Thoracic aorta (tissue), 2 donors: ENCODE results near the gene CEP120. TPM values are rescaled to one million over a fixed set of nuclear protein-coding genes. Genes with fewer than 3 reads are reported as not detected.

ENCODE experiments used
- ATAC-seq: fragments of 150-250 bp; one replicate; pipeline ENCODE4 v1.8.0; 2017; ENCODE audit warnings: low read depth; ENCODE audit not compliant: insufficient number of reproducible peaks, low FRiP score
- DNase-seq: peaks from one replicate; pipeline ENCODE4 v3.0.0-alpha.2; 2020; ENCODE audit warnings: low spot score
- H3K27ac ChIP-seq, 2 donors: fragments of 200-600 bp; sonication (generic); 1 replicate in 1 of 2; 2 replicates in 1 of 2; pipeline ENCODE4 v1.5.1; 2016; ENCODE audit warnings: mild to moderate bottlenecking in 2 of 2, moderate library complexity in 2 of 2
- H3K27me3 ChIP-seq: fragments of 200-600 bp; sonication (generic); replicated peaks from 2 replicates; pipeline ENCODE4 v1.6.0; 2016; ENCODE audit warnings: mild to moderate bottlenecking; ENCODE audit not compliant: insufficient read depth
- H3K36me3 ChIP-seq: fragments of 200-600 bp; sonication (generic); one replicate; pipeline ENCODE4 v1.5.1; 2016
- H3K4me1 ChIP-seq, 2 donors: fragments of 200-600 bp; sonication (generic); 1 replicate in 1 of 2; 2 replicates in 1 of 2; pipeline versions ENCODE4 v1.5.1 to v1.6.0; 2016; ENCODE audit warnings: low read depth in 2 of 2, mild to moderate bottlenecking in 1 of 2; ENCODE audit not compliant: control insufficient read depth in 1 of 2
- H3K4me3 ChIP-seq: fragments of 200-600 bp; sonication (generic); 2 replicates; pipeline ENCODE4 v1.5.1; 2016; ENCODE audit warnings: mild to moderate bottlenecking
- H3K9me3 ChIP-seq: fragments of 200-600 bp; sonication (generic); 2 replicates; pipeline ENCODE4 v1.5.1; 2016
- CTCF ChIP-seq: fragments of 200-600 bp; sonication (generic); IDR thresholded peaks from one replicate; pipeline ENCODE4 v1.5.1; 2019; ENCODE audit warnings: antibody characterized with exemption
- total RNA-seq, 2 donors: library from RNA; depleted of rRNA; stranded (reverse); fragments of >200 nt; gene quantifications; one replicate each; pipeline versions ENCODE4 v1.1.0 to v1.2.3, GENCODE V29; 2016

Gene CEP120
- total RNA-seq, 2 donors from 2014 or later, result 18.5 to 24.4 TPM

DNA sequence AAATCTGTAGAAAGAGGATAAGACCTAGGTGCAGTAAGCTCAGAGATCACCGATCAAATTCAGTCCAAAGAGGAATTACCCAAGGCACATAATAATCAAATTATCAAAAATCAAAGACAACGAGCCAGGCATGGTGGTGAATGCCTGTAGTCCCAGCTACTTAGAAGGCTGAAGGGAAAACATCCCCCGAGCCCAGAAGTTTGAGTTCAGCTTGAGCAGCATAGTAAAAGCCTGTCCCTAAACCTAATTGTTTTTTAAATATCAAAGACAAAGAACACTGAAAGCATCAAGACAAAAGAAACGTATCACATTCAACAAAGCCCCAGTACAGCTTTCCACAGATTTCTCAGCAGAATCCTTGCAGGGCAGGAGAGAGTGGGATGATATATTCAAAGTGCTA lies 122.9 kb downstream of the CEP120 start:
- Histone ChIP-seq H3K4me1 (peaks cover 8 to 16% of the 10 kb centered on the region in 2 donors), H3K27ac (no peak overlapping the region), H3K9me3 (no peaks in the 10 kb centered on the region), H3K36me3 (no peaks in the 10 kb centered on the region), H3K4me3 (no peak overlapping the region), H3K27me3 (no peaks in the 10 kb centered on the region)
- ATAC-seq, result no peak
- TF ChIP-seq CTCF, result no peak
- DNase-seq, result no peak

DNA sequence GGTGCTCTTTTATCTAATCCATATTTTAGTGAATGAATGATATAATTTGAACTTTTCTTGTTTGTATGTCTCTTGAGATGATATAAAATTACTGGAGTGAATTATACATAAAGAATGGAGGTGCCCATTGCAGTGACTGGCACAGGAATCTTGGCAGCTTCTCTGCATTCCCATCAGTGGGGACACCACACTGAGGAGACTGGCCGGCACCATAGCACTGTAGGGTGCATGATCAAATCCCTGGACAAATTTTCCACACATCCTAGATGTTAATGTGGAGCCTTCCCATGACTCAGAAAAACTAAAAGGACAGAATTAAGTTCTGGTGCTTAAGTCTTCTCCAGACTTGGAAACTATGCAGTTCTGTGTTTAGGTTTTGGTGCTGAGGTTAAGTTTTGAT lies 124.1 kb downstream of the CEP120 start:
- no peak overlapping the region for H3K4me3 ChIP-seq
- peak overlapping the region; percentile 14 to 84 for H3K27ac ChIP-seq
- ATAC-seq (no peak), DNase-seq (no peak)
- peaks cover 13 to 16% of the 10 kb centered on the region in 2 donors for H3K4me1 ChIP-seq
- H3K27me3 ChIP-seq, result no peaks in the 10 kb centered on the region
- TF ChIP-seq CTCF, result no peak
- H3K9me3 ChIP-seq, result no peaks in the 10 kb centered on the region
- no peaks in the 10 kb centered on the region for H3K36me3 ChIP-seq

GRCh38 chr5:123298335-123299030 lies 124.7 kb downstream of the CEP120 start:
- Histone ChIP-seq H3K4me1 (peaks cover 13 to 16% of the 10 kb centered on the region in 2 donors), H3K9me3 (no peaks in the 10 kb centered on the region), H3K4me3 (peak overlapping the region; percentile 31), H3K27me3 (no peaks in the 10 kb centered on the region), H3K27ac (peak overlapping the region; percentile 35 to 84), H3K36me3 (no peaks in the 10 kb centered on the region)
- ATAC-seq (no peak), DNase-seq (no peak)
- TF ChIP-seq CTCF, result no peak

DNA sequence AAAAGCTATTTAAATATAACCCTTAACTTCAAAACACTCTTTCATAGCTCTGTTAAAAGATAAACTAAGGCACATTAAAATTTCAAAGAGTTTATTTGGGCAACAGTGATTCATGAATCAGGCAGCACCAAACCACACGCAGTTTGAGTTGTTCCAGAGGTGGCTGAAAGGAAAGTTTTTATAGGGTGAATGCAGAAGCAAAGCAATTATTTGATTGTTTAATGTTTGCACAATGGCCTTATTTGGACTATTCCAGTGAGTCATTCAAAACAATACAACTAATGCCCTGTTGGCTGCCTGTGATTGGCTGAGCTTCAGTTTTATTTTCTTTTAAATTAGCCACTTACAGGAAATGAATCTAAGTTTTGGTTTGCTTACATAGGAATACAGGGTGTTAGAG lies 125.3 kb downstream of the CEP120 start:
- H3K9me3 ChIP-seq, result no peaks in the 10 kb centered on the region
- peak overlapping the region; percentile 35 to 84 for H3K27ac ChIP-seq
- H3K27me3 ChIP-seq, result no peaks in the 10 kb centered on the region
- DNase-seq, result no peak
- peak overlapping the region; percentile 31 for H3K4me3 ChIP-seq
- no peak for TF ChIP-seq CTCF
- peaks cover 13 to 16% of the 10 kb centered on the region in 2 donors for H3K4me1 ChIP-seq
- H3K36me3 ChIP-seq, result no peaks in the 10 kb centered on the region
- ATAC-seq, result peak; percentile 64

DNA sequence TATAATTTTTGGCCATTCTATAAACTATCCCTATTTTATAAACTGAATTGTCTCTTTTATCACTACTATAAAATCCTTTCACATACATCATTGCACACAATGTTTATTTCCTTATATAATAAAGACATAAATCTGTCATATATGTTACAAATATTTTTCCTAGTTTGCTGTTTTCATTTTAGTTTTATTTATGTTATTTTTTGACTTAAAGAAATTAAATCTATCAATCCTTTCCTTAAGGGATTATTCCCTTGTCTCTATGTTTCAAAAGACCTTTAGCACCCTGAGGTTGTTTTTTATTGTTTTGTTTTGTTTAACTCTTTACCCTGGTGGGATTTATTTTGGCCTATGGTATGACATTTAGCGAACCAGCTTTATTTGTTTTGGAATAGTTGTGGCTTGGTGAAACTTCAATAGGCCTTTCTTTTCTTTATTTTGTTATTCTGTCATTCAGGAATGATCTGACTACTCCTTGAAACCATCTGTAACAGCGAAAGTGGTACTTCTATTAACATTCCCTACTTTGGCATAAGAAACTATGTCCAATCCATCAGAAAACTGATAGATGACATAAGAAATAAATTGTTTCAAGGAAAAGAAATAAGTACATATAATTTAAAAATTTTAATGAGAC lies 125.9 kb downstream of the CEP120 start:
- peak overlapping the region; percentile 31 for H3K4me3 ChIP-seq
- ATAC-seq, result no peak
- peak overlapping the region; percentile 35 to 84 for H3K27ac ChIP-seq
- no peaks in the 10 kb centered on the region for H3K9me3 ChIP-seq
- no peaks in the 10 kb centered on the region for H3K27me3 ChIP-seq
- peaks cover 13 to 16% of the 10 kb centered on the region in 2 donors for H3K4me1 ChIP-seq
- H3K36me3 ChIP-seq, result no peaks in the 10 kb centered on the region
- no peak for TF ChIP-seq CTCF
- no peak for DNase-seq

Other genes starting within 250 kb of the CEP120 start
- 10 to 100 TPM; 18.4 to 50.2 TPM for gene CSNK1G3, start 88.8 kb upstream of the CEP120 start, total RNA-seq